Breast epithelium (tissue), 4 donors: Measurements from ENCODE around the gene CDH4. TPM values are rescaled to one million over a fixed set of nuclear protein-coding genes. Genes with fewer than 3 reads are reported as not detected.

Experiments used
- DNase-seq, 2 donors: peaks; one replicate each; pipeline ENCODE4 v3.0.0-alpha.2; 2019; ENCODE audit warnings: low spot score in 2 of 2
- H3K27ac ChIP-seq, 2 donors: fragments of 200-600 bp; sonication (generic) in 1 of 2; one replicate each; pipeline ENCODE4 v1.5.1; 2016 to 2019; ENCODE audit warnings: mild to moderate bottlenecking in 1 of 2
- H3K27me3 ChIP-seq, 2 donors: fragments of 200-600 bp; sonication (generic) in 1 of 2; one replicate each; pipeline versions ENCODE4 v1.5.1 to v1.6.0; 2017 to 2019; ENCODE audit warnings: control low read depth in 1 of 2, mild to moderate bottlenecking in 1 of 2
- H3K36me3 ChIP-seq: fragments of 200-600 bp; one replicate; pipeline ENCODE4 v1.5.1; 2019
- H3K4me1 ChIP-seq, 2 donors: fragments of 200-600 bp; sonication (generic); one replicate each; pipeline ENCODE4 v1.5.1; 2016 to 2019; ENCODE audit warnings: control low read depth in 1 of 2
- H3K4me3 ChIP-seq, 3 donors: fragments of 200-600 bp; sonication (generic); 1 replicate in 2 of 3; 2 replicates in 1 of 3; pipeline ENCODE4 v1.5.1; 2016 to 2019; ENCODE audit warnings: mild to moderate bottlenecking in 3 of 3, moderate library complexity in 2 of 3
- H3K9me3 ChIP-seq, 2 donors: fragments of 200-600 bp; sonication (generic) in 1 of 2; one replicate each; pipeline ENCODE4 v1.5.1; 2016 to 2019; ENCODE audit warnings: control low read depth in 1 of 2
- POLR2A ChIP-seq: fragments of 450-650 bp; IDR thresholded peaks from one replicate; pipeline ENCODE4 v1.6.1; 2016; ENCODE audit warnings: antibody characterized with exemption, mild to moderate bottlenecking, moderate library complexity
- POLR2AphosphoS5 ChIP-seq, 3 donors: sonication (generic); formaldehyde crosslinking; IDR thresholded peaks; one replicate each; pipeline ENCODE4 v1.6.1; 2017; ENCODE audit warnings: antibody characterized with exemption in 3 of 3
- intact Hi-C: fragments of 100-400 bp; cut with DNase I; formaldehyde crosslinking; loops from one replicate; pipeline ENCODE4 v1.15.1; 2023; ENCODE audit warnings: low total_unique reads
- total RNA-seq, 3 donors: library from RNA; depleted of rRNA; stranded (reverse); fragments of >200 nt; gene quantifications; one replicate each; pipeline ENCODE4 v1.1.0, GENCODE V29; 2016
- TF ChIP-seq, protein P1 (sequence below), 3 donors: fragments of 450-650 bp; IDR thresholded peaks; one replicate each; pipeline ENCODE4 v1.5.1; 2016 to 2017; ENCODE audit warnings: antibody characterized with exemption in 3 of 3, mild to moderate bottlenecking in 3 of 3, moderate library complexity in 3 of 3

The CDH4 gene
- total RNA-seq, 3 donors from 2014 or later: under 0.01 TPM; not detected in 2

DNA sequence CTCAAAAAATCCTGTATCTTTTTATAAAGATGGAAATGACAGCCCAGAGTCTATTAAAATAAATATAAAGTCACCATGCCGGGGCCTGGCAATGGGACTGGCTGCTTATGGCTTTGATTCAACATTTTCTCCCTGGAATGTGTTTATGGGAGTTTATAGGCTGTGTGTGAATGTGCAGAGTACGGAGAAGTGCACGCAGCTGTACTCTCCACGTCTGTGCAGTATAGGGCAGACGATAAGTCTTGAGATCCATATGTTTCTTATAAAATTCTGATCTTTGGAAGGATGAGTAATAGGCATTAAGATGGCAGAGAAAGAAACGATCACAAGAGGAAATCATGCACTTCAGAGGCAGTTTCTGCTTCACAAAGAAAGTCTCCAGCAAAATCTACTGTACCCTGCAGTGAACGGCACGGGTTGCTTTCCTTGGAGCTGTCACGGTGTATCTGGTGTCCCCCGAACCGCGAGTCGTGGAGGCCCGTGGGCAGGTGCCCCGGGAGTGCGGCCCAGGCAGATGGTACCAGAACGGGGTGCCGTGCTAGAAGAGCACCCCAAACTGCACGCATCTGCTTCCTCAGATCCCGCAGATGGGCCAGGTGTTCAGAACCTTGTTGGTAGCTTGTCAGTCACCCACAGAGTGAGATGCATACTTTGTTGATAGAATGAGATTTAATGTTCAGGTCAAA is 431.1 kb downstream of the CDH4 start:
- intact Hi-C loops: no loop called here
- peaks cover 0 to 52% of the 10 kb centered on the region in 2 donors for H3K27me3 ChIP-seq
- TF ChIP-seq POLR2AphosphoS5 (IDR thresholded peaks at IDR 0.05) (no peak), POLR2A (no peak)
- TF ChIP-seq, protein P1, sequence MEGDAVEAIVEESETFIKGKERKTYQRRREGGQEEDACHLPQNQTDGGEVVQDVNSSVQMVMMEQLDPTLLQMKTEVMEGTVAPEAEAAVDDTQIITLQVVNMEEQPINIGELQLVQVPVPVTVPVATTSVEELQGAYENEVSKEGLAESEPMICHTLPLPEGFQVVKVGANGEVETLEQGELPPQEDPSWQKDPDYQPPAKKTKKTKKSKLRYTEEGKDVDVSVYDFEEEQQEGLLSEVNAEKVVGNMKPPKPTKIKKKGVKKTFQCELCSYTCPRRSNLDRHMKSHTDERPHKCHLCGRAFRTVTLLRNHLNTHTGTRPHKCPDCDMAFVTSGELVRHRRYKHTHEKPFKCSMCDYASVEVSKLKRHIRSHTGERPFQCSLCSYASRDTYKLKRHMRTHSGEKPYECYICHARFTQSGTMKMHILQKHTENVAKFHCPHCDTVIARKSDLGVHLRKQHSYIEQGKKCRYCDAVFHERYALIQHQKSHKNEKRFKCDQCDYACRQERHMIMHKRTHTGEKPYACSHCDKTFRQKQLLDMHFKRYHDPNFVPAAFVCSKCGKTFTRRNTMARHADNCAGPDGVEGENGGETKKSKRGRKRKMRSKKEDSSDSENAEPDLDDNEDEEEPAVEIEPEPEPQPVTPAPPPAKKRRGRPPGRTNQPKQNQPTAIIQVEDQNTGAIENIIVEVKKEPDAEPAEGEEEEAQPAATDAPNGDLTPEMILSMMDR (IDR thresholded peaks at IDR 0.05): no peak
- no peaks in the 10 kb centered on the region for H3K9me3 ChIP-seq
- H3K4me1 ChIP-seq: no peaks in the 10 kb centered on the region
- peak overlapping the region in 1 of 3 donors; percentile 31 for H3K4me3 ChIP-seq
- DNase-seq: no peak
- peak overlapping the region in 1 of 2 donors; percentile 66 for H3K27ac ChIP-seq
- no peaks in the 10 kb centered on the region for H3K36me3 ChIP-seq

DNA sequence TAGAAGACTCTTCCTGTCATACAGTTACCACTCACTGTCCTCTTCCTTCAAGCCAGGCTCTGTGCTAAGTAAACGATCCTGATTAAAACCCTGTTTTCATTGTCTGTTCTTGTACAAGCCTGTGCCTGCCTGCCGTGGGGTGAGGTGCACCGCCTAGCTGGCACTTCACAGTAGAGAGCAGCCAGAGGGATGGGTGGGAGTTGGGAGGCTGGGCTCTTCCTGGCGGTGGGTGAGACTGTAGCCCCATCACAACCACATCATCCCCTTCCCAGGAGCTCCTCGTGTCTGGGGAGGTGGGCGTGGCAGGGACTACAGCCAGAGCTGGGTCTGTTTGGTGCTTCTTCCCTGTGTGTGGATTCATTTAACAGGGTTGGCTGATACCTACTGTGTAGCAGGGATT is 431.7 kb downstream of the CDH4 start:
- peaks cover 0 to 57% of the 10 kb centered on the region in 2 donors for H3K27me3 ChIP-seq
- peak overlapping the region in 1 of 2 donors; percentile 66 for H3K27ac ChIP-seq
- peak overlapping the region in 2 of 3 donors; percentile 15 to 31 for H3K4me3 ChIP-seq
- H3K4me1 ChIP-seq: no peaks in the 10 kb centered on the region
- no peaks in the 10 kb centered on the region for H3K36me3 ChIP-seq
- DNase-seq: peak in 1 of 2 donors; percentile 26
- H3K9me3 ChIP-seq: no peaks in the 10 kb centered on the region
- intact Hi-C loops: no loop called here
- TF ChIP-seq POLR2A (no peak), POLR2AphosphoS5 (IDR thresholded peaks at IDR 0.05) (no peak)
- TF ChIP-seq, protein P1 (IDR thresholded peaks at IDR 0.05): no peak

DNA sequence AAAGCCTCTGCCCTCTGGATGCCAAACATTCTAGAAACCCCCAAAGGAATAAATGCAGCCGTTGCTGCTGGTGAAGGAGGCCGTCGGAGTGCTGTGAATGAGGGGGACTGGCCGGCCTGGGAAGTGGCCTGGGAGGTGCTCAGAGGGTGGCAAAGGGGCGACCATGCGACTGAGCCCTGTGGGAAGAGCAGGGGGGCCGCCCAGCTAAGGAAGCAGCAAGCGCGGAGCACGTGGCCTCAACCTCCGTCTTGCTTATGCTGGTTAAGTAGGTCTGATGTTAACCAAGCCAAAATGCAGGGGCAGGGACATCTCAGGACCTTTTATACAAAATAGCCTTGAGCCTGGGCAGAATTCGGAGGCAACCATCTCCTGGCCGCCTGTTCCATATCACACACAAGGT is 432.1 kb downstream of the CDH4 start:
- intact Hi-C loops: no loop called here
- DNase-seq: no peak
- no peak for TF ChIP-seq POLR2A
- TF ChIP-seq, protein P1 (IDR thresholded peaks at IDR 0.05): no peak
- no peak for TF ChIP-seq POLR2AphosphoS5 (IDR thresholded peaks at IDR 0.05)
- Histone ChIP-seq H3K27me3 (peaks cover 0 to 57% of the 10 kb centered on the region in 2 donors), H3K4me1 (no peaks in the 10 kb centered on the region), H3K9me3 (no peaks in the 10 kb centered on the region), H3K27ac (peak overlapping the region in 1 of 2 donors; percentile 66), H3K4me3 (peak overlapping the region in 2 of 3 donors; percentile 15 to 31), H3K36me3 (no peaks in the 10 kb centered on the region)

DNA sequence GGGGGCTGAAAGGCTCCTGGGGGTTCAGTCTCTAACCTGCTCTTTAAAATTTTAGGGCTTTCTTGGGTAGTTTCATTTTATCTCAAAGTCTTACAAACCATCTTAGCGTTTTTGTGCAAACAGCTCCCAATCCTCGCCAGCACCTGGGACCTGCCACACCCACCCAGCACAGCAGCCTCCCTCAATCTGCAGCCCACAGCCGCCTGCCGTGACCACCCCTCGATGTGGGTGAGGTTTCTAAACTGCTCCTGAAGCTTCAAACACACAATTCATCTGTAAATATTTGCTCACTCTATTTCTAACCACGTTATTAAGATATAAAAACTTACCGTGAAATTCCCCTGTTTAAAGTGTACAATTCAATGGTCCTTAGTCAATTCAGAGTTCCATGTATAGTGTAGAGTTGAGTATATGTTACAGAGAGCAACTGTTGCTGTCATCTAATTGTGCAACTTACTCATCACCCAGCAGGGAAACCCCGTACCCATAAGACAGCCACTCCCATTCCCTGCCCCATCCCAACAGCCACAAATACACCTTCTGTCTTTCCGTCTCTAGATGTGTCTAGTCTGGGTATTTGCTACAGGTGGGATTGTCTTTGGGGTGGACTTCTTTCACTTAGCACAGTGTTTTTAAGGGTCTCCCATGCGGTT is 432.6 kb downstream of the CDH4 start:
- no peak overlapping the region for H3K27ac ChIP-seq
- peaks cover 0 to 53% of the 10 kb centered on the region in 2 donors for H3K27me3 ChIP-seq
- intact Hi-C loops: no loop called here
- no peak for TF ChIP-seq POLR2A
- no peak for TF ChIP-seq POLR2AphosphoS5 (IDR thresholded peaks at IDR 0.05)
- TF ChIP-seq, protein P1 (IDR thresholded peaks at IDR 0.05): no peak
- DNase-seq: no peak
- no peaks in the 10 kb centered on the region for H3K9me3 ChIP-seq
- no peak overlapping the region for H3K4me3 ChIP-seq
- H3K4me1 ChIP-seq: no peaks in the 10 kb centered on the region
- H3K36me3 ChIP-seq: no peaks in the 10 kb centered on the region

DNA sequence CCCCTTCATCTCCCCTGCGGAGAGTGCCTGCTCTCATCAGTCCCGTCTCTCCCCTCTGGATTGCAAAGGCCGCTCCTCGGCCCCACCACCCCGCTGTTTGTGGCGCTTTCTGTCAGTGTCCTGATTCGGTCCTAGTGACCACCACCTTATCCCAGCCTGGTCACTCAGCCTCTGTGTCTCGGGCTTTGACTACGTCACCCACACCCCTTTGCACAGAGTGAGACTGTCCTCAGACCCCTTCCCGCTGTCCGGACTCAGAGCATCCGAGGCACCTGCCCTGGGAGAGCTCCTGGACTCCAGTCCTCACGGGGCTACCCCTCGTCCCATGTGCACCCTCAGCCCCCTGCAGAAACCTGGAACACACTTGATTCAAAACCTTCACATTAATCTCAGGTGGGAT is 433.4 kb downstream of the CDH4 start:
- intact Hi-C loops: no loop called here
- TF ChIP-seq POLR2AphosphoS5 (IDR thresholded peaks at IDR 0.05) (no peak), POLR2A (no peak)
- TF ChIP-seq, protein P1 (IDR thresholded peaks at IDR 0.05): no peak
- H3K27ac ChIP-seq: no peak overlapping the region
- no peak overlapping the region for H3K4me3 ChIP-seq
- no peaks in the 10 kb centered on the region for H3K4me1 ChIP-seq
- no peak for DNase-seq
- peaks cover 0 to 48% of the 10 kb centered on the region in 2 donors for H3K27me3 ChIP-seq
- H3K9me3 ChIP-seq: no peaks in the 10 kb centered on the region
- no peaks in the 10 kb centered on the region for H3K36me3 ChIP-seq
